ENCODE data around the gene RELCH.

RELCH gene

GRCh38 chr18:62177271-62177670 lies 9.8 kb upstream of the RELCH start:
- TF ChIP-seq CTCF (IDR thresholded peaks at IDR 0.05): no peak
- Histone ChIP-seq H3K27ac (no peak overlapping the region), H3K27me3 (ENCODE audit: control insufficient read depth, insufficient read depth, low read length) (no peaks in the 10 kb centered on the region), H3K4me2 (ENCODE audit: low read length) (no peak overlapping the region), H3K9ac (no peak overlapping the region), H3K4me1 (no peaks in the 10 kb centered on the region), H3K36me3 (ENCODE audit: control insufficient read depth, insufficient read depth, low read length) (no peaks in the 10 kb centered on the region), H3K9me3 (ENCODE audit: control insufficient read depth, low read length) (no peaks in the 10 kb centered on the region), H3K79me2 (peaks cover 10% of the 10 kb centered on the region), H2AFZ (no peak overlapping the region), H3K4me3 (ENCODE audit: low read depth, low read length) (no peak overlapping the region)

GRCh38 chr18:62179213-62179612 lies 7.8 kb upstream of the RELCH start:
- Histone ChIP-seq H3K79me2 (peaks cover 17% of the 10 kb centered on the region), H3K27ac (no peak overlapping the region), H3K36me3 (ENCODE audit: control insufficient read depth, insufficient read depth, low read length) (no peaks in the 10 kb centered on the region), H3K9me3 (ENCODE audit: control insufficient read depth, low read length) (no peaks in the 10 kb centered on the region), H3K27me3 (ENCODE audit: control insufficient read depth, insufficient read depth, low read length) (no peaks in the 10 kb centered on the region), H3K4me3 (ENCODE audit: low read depth, low read length) (no peak overlapping the region), H3K4me2 (ENCODE audit: low read length) (no peak overlapping the region), H3K9ac (no peak overlapping the region), H2AFZ (no peak overlapping the region), H3K4me1 (no peaks in the 10 kb centered on the region)
- TF ChIP-seq CTCF (IDR thresholded peaks at IDR 0.05): no peak

- H3K9ac ChIP-seq: no peak overlapping the region
- TF ChIP-seq CTCF (IDR thresholded peaks at IDR 0.05): no peak
- no peaks in the 10 kb centered on the region for H3K36me3 ChIP-seq (ENCODE audit: control insufficient read depth, insufficient read depth, low read length)
- no peak overlapping the region for H3K4me3 ChIP-seq (ENCODE audit: low read depth, low read length)
- H3K79me2 ChIP-seq: peaks cover 17% of the 10 kb centered on the region
- no peaks in the 10 kb centered on the region for H3K4me1 ChIP-seq
- H2AFZ ChIP-seq: no peak overlapping the region
- H3K27ac ChIP-seq: no peak overlapping the region
- H3K4me2 ChIP-seq (ENCODE audit: low read length): no peak overlapping the region
- no peaks in the 10 kb centered on the region for H3K27me3 ChIP-seq (ENCODE audit: control insufficient read depth, insufficient read depth, low read length)
- no peaks in the 10 kb centered on the region for H3K9me3 ChIP-seq (ENCODE audit: control insufficient read depth, low read length)
These were observed 4.8 kb upstream of the RELCH start for GRCh38 chr18:62182220-62182619.

- Histone ChIP-seq H3K9me3 (ENCODE audit: control insufficient read depth, low read length) (no peaks in the 10 kb centered on the region), H3K79me2 (peaks cover 26% of the 10 kb centered on the region), H3K4me1 (peaks cover 3% of the 10 kb centered on the region), H2AFZ (no peak overlapping the region), H3K27ac (no peak overlapping the region), H3K27me3 (ENCODE audit: control insufficient read depth, insufficient read depth, low read length) (no peaks in the 10 kb centered on the region), H3K4me2 (ENCODE audit: low read length) (no peak overlapping the region), H3K9ac (no peak overlapping the region), H3K4me3 (ENCODE audit: low read depth, low read length) (no peak overlapping the region), H3K36me3 (ENCODE audit: control insufficient read depth, insufficient read depth, low read length) (no peaks in the 10 kb centered on the region)
- peak; percentile 95 for TF ChIP-seq CTCF (IDR thresholded peaks at IDR 0.05)
These were observed 3.4 kb upstream of the RELCH start for GRCh38 chr18:62183578-62184195.

- Histone ChIP-seq H3K79me2 (peaks cover 41% of the 10 kb centered on the region), H3K36me3 (ENCODE audit: control insufficient read depth, insufficient read depth, low read length) (no peaks in the 10 kb centered on the region), H3K4me3 (ENCODE audit: low read depth, low read length) (peak overlapping the region; percentile 99), H3K4me2 (ENCODE audit: low read length) (peak overlapping the region; percentile 98), H3K9ac (no peak overlapping the region), H2AFZ (peak overlapping the region; percentile 93), H3K27ac (peak overlapping the region; percentile 76), H3K4me1 (peaks cover 7% of the 10 kb centered on the region), H3K9me3 (ENCODE audit: control insufficient read depth, low read length) (no peaks in the 10 kb centered on the region), H3K27me3 (ENCODE audit: control insufficient read depth, insufficient read depth, low read length) (no peaks in the 10 kb centered on the region)
- no peak for TF ChIP-seq CTCF (IDR thresholded peaks at IDR 0.05)
These were observed 619 bp upstream of the RELCH start for GRCh38 chr18:62186499-62186773.
